CD4-positive, CD25-positive, alpha-beta regulatory T cell (primary cell): ENCODE measurements around the gene HCFC1. TPM values are rescaled to one million over a fixed set of nuclear protein-coding genes. Genes with fewer than 3 reads are reported as not detected.

Experiments used
- ATAC-seq, 2 donors: fragments of 150-1000 bp; cut with Tn5 transposase; one replicate each; pipeline ENCODE4 v1.10.0; 2021; ENCODE audit warnings: low read depth in 2 of 2, moderate number of reproducible peaks in 2 of 2, moderate library complexity in 1 of 2
- DNase-seq, 3 donors: peaks; one replicate each; pipeline versions ENCODE4 v3.0.0 to v3.0.0-alpha.2; 2012 to 2022; ENCODE audit warnings: mixed read lengths in 1 of 3
- H3K27ac ChIP-seq: one replicate; pipeline ENCODE4 v1.7.0; 2013; ENCODE audit warnings: mild to moderate bottlenecking, low read length; ENCODE audit not compliant: insufficient read depth, poor library complexity, severe bottlenecking
- H3K27me3 ChIP-seq: one replicate; pipeline ENCODE4 v1.7.0; 2013; ENCODE audit warnings: low read length; ENCODE audit not compliant: control insufficient read depth, insufficient read depth
- H3K36me3 ChIP-seq: one replicate; pipeline ENCODE4 v1.7.0; 2013; ENCODE audit warnings: mild to moderate bottlenecking, low read length, moderate library complexity; ENCODE audit not compliant: control insufficient read depth, insufficient read depth
- H3K4me1 ChIP-seq: 2 replicates; pipeline ENCODE4 v1.7.0; 2013; ENCODE audit warnings: mild to moderate bottlenecking, low read length; ENCODE audit not compliant: insufficient read depth, control insufficient read depth, poor library complexity, severe bottlenecking
- H3K4me3 ChIP-seq: one replicate; pipeline ENCODE4 v1.7.0; 2013; ENCODE audit warnings: low read depth, mild to moderate bottlenecking, low read length, moderate library complexity
- H3K9me3 ChIP-seq, 2 experiments: 1 replicate in 1 of 2; 2 replicates in 1 of 2; pipeline ENCODE4 v1.7.0; 2013; ENCODE audit warnings: low read length in 2 of 2, mild to moderate bottlenecking in 1 of 2, moderate library complexity in 1 of 2; ENCODE audit not compliant: control insufficient read depth in 2 of 2
- H3K27ac Mint-ChIP-seq, 3 donors: one replicate each; pipeline ENCODE4 v1.8.0; 2020 to 2022; ENCODE audit warnings: mild to moderate bottlenecking in 3 of 3, mixed read lengths in 3 of 3, moderate library complexity in 2 of 3
- H3K27me3 Mint-ChIP-seq: one replicate; pipeline ENCODE4 v1.8.0; 2022; ENCODE audit warnings: mild to moderate bottlenecking, mixed read lengths
- H3K36me3 Mint-ChIP-seq: one replicate; pipeline ENCODE4 v1.8.0; 2020; ENCODE audit warnings: mixed read lengths
- H3K4me1 Mint-ChIP-seq, 4 donors: one replicate each; pipeline ENCODE4 v1.8.0; 2020 to 2022; ENCODE audit warnings: mixed read lengths in 4 of 4, mild to moderate bottlenecking in 1 of 4
- H3K4me3 Mint-ChIP-seq, 4 donors: one replicate each; pipeline ENCODE4 v1.8.0; 2020 to 2022; ENCODE audit warnings: mild to moderate bottlenecking in 4 of 4, mixed read lengths in 4 of 4, moderate library complexity in 3 of 4
- H3K9me3 Mint-ChIP-seq, 7 donors: one replicate each; pipeline ENCODE4 v1.8.0; 2020 to 2022; ENCODE audit warnings: mixed read lengths in 7 of 7, mild to moderate bottlenecking in 3 of 7, moderate library complexity in 2 of 7
- polyA plus RNA-seq, 4 donors: library from polyadenylated mRNA; unstranded; fragments of 300-500 nt; fragmentation: Illumina TruSeq; gene quantifications; one replicate each; pipeline ENCODE4 v1.2.3, GENCODE V29; 2021
- total RNA-seq: library from RNA; stranded (reverse); gene quantifications from one replicate; pipeline ENCODE4 v1.2.3, GENCODE V29; 2022

The HCFC1 gene
- total RNA-seq (71.6 TPM), polyA plus RNA-seq (1 to 10 TPM; 3.0 to 4.3 (median 3.6) TPM)

- ATAC-seq (peak; percentile 48), DNase-seq (peak; percentile 83 to 97 (median 95))
- peak within 1 kb of the TSS; percentile 97 for H3K27ac ChIP-seq
- no peaks in the 10 kb centered on the region for H3K9me3 ChIP-seq
- Mint-ChIP-seq H3K36me3 (peaks cover 4% of the 10 kb centered on the region), H3K9me3 (peaks cover 0 to 1% (median 0%) of the 10 kb centered on the region in 7 donors), H3K4me1 (peaks cover 1 to 54% (median 17%) of the 10 kb centered on the region in 4 donors), H3K4me3 (peak within 1 kb of the TSS; percentile 89 to 100 (median 100)), H3K27me3 (peaks cover 4% of the 10 kb centered on the region), H3K27ac (peak within 1 kb of the TSS; percentile 96 to 100 (median 100))
- peak within 1 kb of the TSS; percentile 80 for H3K4me3 ChIP-seq
- no peaks in the 10 kb centered on the region for H3K36me3 ChIP-seq
- H3K4me1 ChIP-seq: peaks cover 47% of the 10 kb centered on the region
- H3K27me3 ChIP-seq: no peaks in the 10 kb centered on the region
Measured at GRCh38 chrX:153971450-153972367, at the start of gene HCFC1. Gene HCFC1 (minus strand): TSS chrX:153971818. CDS start chrX:153970840, 978 bp downstream.

GRCh38 chrX:154021131-154021611 is 49.6 kb upstream of the HCFC1 start:
- H3K4me3 Mint-ChIP-seq: peak overlapping the region in 1 of 4 donors; percentile 61
- no peaks in the 10 kb centered on the region for H3K9me3 Mint-ChIP-seq
- Histone ChIP-seq H3K4me1 (peaks cover 21% of the 10 kb centered on the region), H3K27me3 (no peaks in the 10 kb centered on the region), H3K4me3 (no peak overlapping the region), H3K36me3 (peaks cover 2% of the 10 kb centered on the region), H3K27ac (peak overlapping the region; percentile 78), H3K9me3 (no peaks in the 10 kb centered on the region)
- H3K36me3 Mint-ChIP-seq: no peaks in the 10 kb centered on the region
- no peak overlapping the region for H3K27ac Mint-ChIP-seq
- DNase-seq (no peak), ATAC-seq (no peak)
- H3K27me3 Mint-ChIP-seq: no peaks in the 10 kb centered on the region
- peaks cover 0 to 13% (median 4%) of the 10 kb centered on the region in 4 donors for H3K4me1 Mint-ChIP-seq

GRCh38 chrX:154020536-154021115 is 49.0 kb upstream of the HCFC1 start:
- peaks cover 0 to 17% (median 4%) of the 10 kb centered on the region in 4 donors for H3K4me1 Mint-ChIP-seq
- H3K9me3 Mint-ChIP-seq: no peaks in the 10 kb centered on the region
- Histone ChIP-seq H3K27ac (peak overlapping the region; percentile 78), H3K27me3 (no peaks in the 10 kb centered on the region), H3K36me3 (no peaks in the 10 kb centered on the region), H3K4me3 (peak overlapping the region; percentile 55), H3K4me1 (peaks cover 21% of the 10 kb centered on the region), H3K9me3 (no peaks in the 10 kb centered on the region)
- H3K36me3 Mint-ChIP-seq: peaks cover 4% of the 10 kb centered on the region
- H3K27ac Mint-ChIP-seq: peak overlapping the region; percentile 90 to 96 (median 92)
- peak overlapping the region; percentile 88 to 91 (median 88) for H3K4me3 Mint-ChIP-seq
- H3K27me3 Mint-ChIP-seq: no peaks in the 10 kb centered on the region
- ATAC-seq (no peak), DNase-seq (peak in 1 of 3 donors; percentile 19)

GRCh38 chrX:154019633-154020528 is 48.3 kb upstream of the HCFC1 start, which contains the start of gene IRAK1:
Gene IRAK1 (minus strand): TSS chrX:154019902. CDS start chrX:154019812, 90 bp downstream.
- H3K27ac ChIP-seq: peak within 1 kb of the TSS; percentile 78
- H3K27me3 ChIP-seq: no peaks in the 10 kb centered on the region
- ATAC-seq (peak; percentile 80 to 81), DNase-seq (peak; percentile 49 to 58 (median 52))
- peaks cover 21% of the 10 kb centered on the region for H3K4me1 ChIP-seq
- peak within 1 kb of the TSS; percentile 55 for H3K4me3 ChIP-seq
- H3K27ac Mint-ChIP-seq: peak within 1 kb of the TSS; percentile 90 to 96 (median 94)
- H3K36me3 ChIP-seq: no peaks in the 10 kb centered on the region
- H3K9me3 Mint-ChIP-seq: no peaks in the 10 kb centered on the region
- H3K4me3 Mint-ChIP-seq: peak within 1 kb of the TSS; percentile 88 to 93 (median 90)
- no peaks in the 10 kb centered on the region for H3K9me3 ChIP-seq
- H3K36me3 Mint-ChIP-seq: peaks cover 4% of the 10 kb centered on the region
- H3K27me3 Mint-ChIP-seq: no peaks in the 10 kb centered on the region
- H3K4me1 Mint-ChIP-seq: peaks cover 0 to 18% (median 3%) of the 10 kb centered on the region in 4 donors

GRCh38 chrX:154019061-154019621 is 47.5 kb upstream of the HCFC1 start:
- Mint-ChIP-seq H3K27ac (peak overlapping the region; percentile 67 to 94 (median 79)), H3K9me3 (no peaks in the 10 kb centered on the region), H3K36me3 (peaks cover 4% of the 10 kb centered on the region), H3K27me3 (no peaks in the 10 kb centered on the region), H3K4me1 (peaks cover 0 to 18% (median 3%) of the 10 kb centered on the region in 4 donors), H3K4me3 (peak overlapping the region; percentile 83 to 93 (median 88))
- Histone ChIP-seq H3K36me3 (no peaks in the 10 kb centered on the region), H3K27ac (peak overlapping the region; percentile 55), H3K9me3 (no peaks in the 10 kb centered on the region), H3K4me1 (peaks cover 22% of the 10 kb centered on the region), H3K4me3 (peak overlapping the region; percentile 19), H3K27me3 (no peaks in the 10 kb centered on the region)
- ATAC-seq (peak in 1 of 2 donors; percentile 3), DNase-seq (peak in 1 of 3 donors; percentile 51)

GRCh38 chrX:154018518-154019060 is 47.0 kb upstream of the HCFC1 start:
- peak overlapping the region; percentile 83 to 93 (median 88) for H3K4me3 Mint-ChIP-seq
- H3K27ac Mint-ChIP-seq: peak overlapping the region; percentile 67 to 94 (median 79)
- H3K36me3 ChIP-seq: no peaks in the 10 kb centered on the region
- no peaks in the 10 kb centered on the region for H3K9me3 Mint-ChIP-seq
- H3K27me3 Mint-ChIP-seq: no peaks in the 10 kb centered on the region
- H3K27me3 ChIP-seq: no peaks in the 10 kb centered on the region
- peaks cover 26% of the 10 kb centered on the region for H3K4me1 ChIP-seq
- peak overlapping the region; percentile 55 for H3K27ac ChIP-seq
- peaks cover 4% of the 10 kb centered on the region for H3K36me3 Mint-ChIP-seq
- peak overlapping the region; percentile 19 for H3K4me3 ChIP-seq
- DNase-seq (no peak), ATAC-seq (no peak)
- peaks cover 0 to 20% (median 5%) of the 10 kb centered on the region in 4 donors for H3K4me1 Mint-ChIP-seq
- H3K9me3 ChIP-seq: no peaks in the 10 kb centered on the region
